ENCODE results near the gene NAP1L4.
"Not testable (repeated sequence)": the region's sequence is repeated elsewhere in the genome, so short reads cannot be mapped to it uniquely, and the experiment has no call there.

Gene NAP1L4

GRCh38 chr11:2955906-2956476 lies 36.1 kb downstream of the NAP1L4 start:
- no peak for DNase-seq

- no peak for DNase-seq
Measured at GRCh38 chr11:2954263-2954662, 37.9 kb downstream of the NAP1L4 start.

- no peak for DNase-seq
Measured at GRCh38 chr11:2952290-2952689, 39.8 kb downstream of the NAP1L4 start.

GRCh38 chr11:2951231-2952110 lies 40.7 kb downstream of the NAP1L4 start:
- no peak for DNase-seq

GRCh38 chr11:2950825-2951224 lies 41.3 kb downstream of the NAP1L4 start:
- no peak for DNase-seq

GRCh38 chr11:2949920-2950319 lies 42.2 kb downstream of the NAP1L4 start:
- DNase-seq, result no peak

GRCh38 chr11:2947744-2948143 lies 44.4 kb downstream of the NAP1L4 start:
- DNase-seq, result no peak

GRCh38 chr11:2945757-2946287 lies 46.3 kb downstream of the NAP1L4 start:
- DNase-seq, result no peak

GRCh38 chr11:2945031-2945756 lies 46.9 kb downstream of the NAP1L4 start:
- DNase-seq, result no peak

- DNase-seq, result no peak
Measured at GRCh38 chr11:2944530-2944929, 47.6 kb downstream of the NAP1L4 start.

GRCh38 chr11:2943711-2944118 lies 48.4 kb downstream of the NAP1L4 start:
- DNase-seq, result no peak

GRCh38 chr11:2942872-2943710 lies 49.0 kb downstream of the NAP1L4 start:
- DNase-seq, result no peak

GRCh38 chr11:2942447-2942846 lies 49.7 kb downstream of the NAP1L4 start:
- no peak for DNase-seq

GRCh38 chr11:2940921-2941821 lies 51.0 kb downstream of the NAP1L4 start:
- no peak for DNase-seq

- DNase-seq, result no peak
Measured at GRCh38 chr11:2940147-2940920, 51.8 kb downstream of the NAP1L4 start.

GRCh38 chr11:2938458-2939418 lies 53.4 kb downstream of the NAP1L4 start:
- not testable (repeated sequence) for DNase-seq

- DNase-seq, result not testable (repeated sequence)
Measured at GRCh38 chr11:2937641-2938457, 54.3 kb downstream of the NAP1L4 start.

GRCh38 chr11:2934611-2935239 lies 57.4 kb downstream of the NAP1L4 start:
- no peak for DNase-seq

All from cortex of kidney (tissue), 1 donor.